K562 (cell line): ENCODE results near the gene MEX3C. TPM values are rescaled to one million over a fixed set of nuclear protein-coding genes. Genes with fewer than 3 reads are reported as not detected.

Experiments
- ATF3 ChIP-seq, 2 experiments: fragments of 450-650 bp in 1 of 2; sonication (generic) in 1 of 2; formaldehyde crosslinking in 1 of 2; IDR thresholded peaks in 1 of 2; conservative IDR thresholded peaks in 1 of 2; 2 replicates each; pipeline versions ENCODE4 v1.6.1 to v1.8.1; 2016 to 2023; ENCODE audit warnings: mild to moderate bottlenecking in 2 of 2, moderate library complexity in 2 of 2, inconsistent platforms in 1 of 2, missing genetic modification reagents in 1 of 2
- CEBPG ChIP-seq, 3 experiments: fragments of 200-800 bp in 1 of 3; sonication (Bioruptor generic) in 1 of 3; sonication (generic) in 1 of 3; formaldehyde crosslinking in 1 of 3; IDR thresholded peaks in 2 of 3; conservative IDR thresholded peaks in 1 of 3; 2 replicates each; pipeline versions ENCODE4 v1.6.1 to v1.8.0; 2016 to 2022; ENCODE audit warnings: missing compliant biosample characterization in 2 of 3, missing genetic modification characterization in 2 of 3, mild to moderate bottlenecking in 1 of 3, missing genetic modification reagents in 1 of 3
- NUFIP1 ChIP-seq: fragments of 450-650 bp; IDR thresholded peaks from 2 replicates; pipeline ENCODE4 v1.6.1; 2018; ENCODE audit not compliant: partially characterized antibody
- RCOR1 ChIP-seq, 2 experiments: IDR thresholded peaks; 2 replicates each; pipeline ENCODE4 v1.6.1; 2012; ENCODE audit warnings: low read depth in 2 of 2, low read length in 2 of 2, borderline replicate concordance in 1 of 2, improper control_type of control experiment in 1 of 2
- VEZF1 ChIP-seq: fragments of 200-800 bp; sonication (Bioruptor generic); IDR thresholded peaks from 2 replicates; pipeline ENCODE4 v1.6.1; 2017; ENCODE audit warnings: missing genetic modification characterization, missing compliant biosample characterization
- polyA plus RNA-seq, 8 experiments: library from polyadenylated mRNA; depleted of rRNA in 4 of 8; stranded (reverse) in 5 of 8; unstranded in 3 of 8; fragments of >200 nt; fragmentation: Nextera tagmentation in 2 of 8; fragmentation: Illumina TruSeq in 1 of 8; extraction: Ambion mirVana in 2 of 8; extraction: Trizol in 1 of 8; gene quantifications; 2 replicates each; pipeline versions ENCODE4 v1.2.1 to v1.2.3, GENCODE V29; 2011 to 2014; ENCODE audit warnings: inconsistent platforms in 1 of 8, missing spikeins in 1 of 8
- total RNA-seq, 7 experiments: library from RNA; depleted of rRNA in 6 of 7; stranded (reverse); fragments of >200 nt in 6 of 7; fragmentation: Illumina TruSeq in 2 of 7; extraction: Trizol in 2 of 7; gene quantifications; 2 replicates each; pipeline versions ENCODE4 v1.2.1 to v1.2.3, GENCODE V29; 2011 to 2021; ENCODE audit warnings: low replicate concordance in 1 of 7

Gene MEX3C
- total and polyA plus RNA-seq, 9 of the 15 experiments (the other 6 are each of a cell fraction or from before 2014, with no cell fraction given), result 2.4 to 14.2 (median 10.6) TPM

- TF ChIP-seq RCOR1 (IDR thresholded peaks at IDR 0.05; ENCODE audit: borderline replicate concordance in 1 of 2, low read depth in 2 of 2, low read length in 2 of 2), result peak in 1 of 2 experiments; percentile 59; a peak in 1 of 4 replicates
- TF ChIP-seq CEBPG (CRISPR knock-in tag; IDR thresholded peaks at IDR 0.05), result peak; percentile 25; the same call in 1 of the 2 replicates
- TF ChIP-seq CEBPG (tag; conservative IDR thresholded peaks at IDR 0.05 in 1 of 2, IDR thresholded peaks at IDR 0.05 in 1 of 2), result peak; percentile 36 to 68; a peak in 2 of 4 replicates
- peak; percentile 70 for TF ChIP-seq ATF3 (IDR thresholded peaks at IDR 0.05)
- TF ChIP-seq ATF3 (CRISPR knock-in tag; conservative IDR thresholded peaks at IDR 0.05), result no peak
- TF ChIP-seq NUFIP1, result no peak
- TF ChIP-seq VEZF1 (CRISPR knock-in tag), result peak; percentile 18; the same call in 1 of the 2 replicates
Measured at GRCh38 chr18:51236225-51236624, 38.7 kb upstream of the MEX3C start (continued).
